ENCODE results near the gene RBBP8NL.

The RBBP8NL gene

DNA sequence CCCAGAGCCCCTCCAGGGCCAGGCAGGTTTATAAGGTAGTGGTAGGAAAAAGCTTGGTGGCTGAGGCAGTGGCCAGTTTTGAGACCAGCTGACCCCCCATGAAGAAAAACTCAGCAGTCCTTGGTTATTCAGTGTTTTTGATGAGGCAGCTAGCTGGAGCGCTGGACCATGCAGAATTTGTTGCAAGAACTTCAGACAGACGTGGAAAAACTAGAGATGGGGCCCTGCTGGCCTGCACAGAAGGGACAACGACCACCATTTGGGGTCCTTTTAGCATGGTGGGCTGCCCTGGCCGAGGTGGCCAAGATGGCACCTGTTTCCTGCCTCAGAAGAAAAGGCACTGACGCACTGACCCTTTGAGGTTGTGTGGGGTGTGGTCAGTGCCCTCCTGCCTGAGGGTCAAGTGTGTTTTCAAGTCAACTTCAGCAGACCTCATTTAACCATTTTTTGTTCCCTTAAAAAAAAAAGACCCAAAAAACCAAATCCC, 37.7 kb downstream of the RBBP8NL start:
- TF ChIP-seq CTCF (IDR thresholded peaks at IDR 0.05; ENCODE audit: borderline replicate concordance, control extremely low read depth, extremely low read depth, insufficient read depth, missing control alignments), result no peak
- in situ Hi-C loops (cut with MboI; ENCODE audit: low sequenced_read_pairs, unreplicated experiment), result loop anchor here (10.0 kb wide), 1 partner anchor 85 kb away; the partner anchor contains the start of gene ADRM1
- no peak for DNase-seq (ENCODE audit: low spot score)

DNA sequence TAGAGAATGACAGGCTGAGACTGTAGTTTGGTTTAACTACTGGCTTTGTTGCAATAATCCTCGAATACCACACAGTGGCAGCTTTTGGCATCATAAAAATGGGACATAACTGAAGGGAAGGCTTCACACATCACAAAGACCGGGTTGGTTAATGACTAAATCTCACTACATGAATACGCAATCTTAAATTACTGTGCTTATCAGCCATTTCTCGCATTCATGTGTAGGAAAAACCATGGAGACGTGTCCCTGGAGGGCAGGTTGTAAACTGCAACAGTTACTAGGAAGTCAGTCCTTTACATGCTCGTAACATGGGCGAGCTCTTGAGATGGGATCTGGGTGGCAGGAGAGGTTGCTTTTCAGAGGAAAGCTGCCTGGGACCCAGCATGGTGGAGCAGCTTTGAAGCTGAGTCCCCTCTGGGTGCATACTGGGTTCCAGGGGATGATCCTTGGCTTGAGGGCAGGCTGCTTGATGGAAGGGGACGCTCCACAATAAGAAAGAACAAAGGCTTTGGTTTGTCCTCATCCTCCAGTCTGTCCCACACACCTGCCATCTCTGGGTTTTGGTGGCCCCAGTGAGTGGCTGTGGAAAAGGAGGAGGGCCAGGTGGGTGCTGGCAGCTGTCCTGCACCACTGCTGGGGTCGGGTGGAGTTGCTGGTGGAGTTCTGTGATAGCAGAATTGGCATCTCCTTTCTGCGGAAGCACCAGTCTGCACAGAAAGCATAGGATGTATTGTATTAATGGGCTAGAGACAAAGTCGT, 38.3 kb downstream of the RBBP8NL start:
- no peak for TF ChIP-seq CTCF (IDR thresholded peaks at IDR 0.05; ENCODE audit: borderline replicate concordance, control extremely low read depth, extremely low read depth, insufficient read depth, missing control alignments)
- in situ Hi-C loops (cut with MboI; ENCODE audit: low sequenced_read_pairs, unreplicated experiment), result loop anchor here (10.0 kb wide), 1 partner anchor 84 kb away; the partner anchor contains the start of gene ADRM1
- DNase-seq (ENCODE audit: low spot score), result no peak

DNA sequence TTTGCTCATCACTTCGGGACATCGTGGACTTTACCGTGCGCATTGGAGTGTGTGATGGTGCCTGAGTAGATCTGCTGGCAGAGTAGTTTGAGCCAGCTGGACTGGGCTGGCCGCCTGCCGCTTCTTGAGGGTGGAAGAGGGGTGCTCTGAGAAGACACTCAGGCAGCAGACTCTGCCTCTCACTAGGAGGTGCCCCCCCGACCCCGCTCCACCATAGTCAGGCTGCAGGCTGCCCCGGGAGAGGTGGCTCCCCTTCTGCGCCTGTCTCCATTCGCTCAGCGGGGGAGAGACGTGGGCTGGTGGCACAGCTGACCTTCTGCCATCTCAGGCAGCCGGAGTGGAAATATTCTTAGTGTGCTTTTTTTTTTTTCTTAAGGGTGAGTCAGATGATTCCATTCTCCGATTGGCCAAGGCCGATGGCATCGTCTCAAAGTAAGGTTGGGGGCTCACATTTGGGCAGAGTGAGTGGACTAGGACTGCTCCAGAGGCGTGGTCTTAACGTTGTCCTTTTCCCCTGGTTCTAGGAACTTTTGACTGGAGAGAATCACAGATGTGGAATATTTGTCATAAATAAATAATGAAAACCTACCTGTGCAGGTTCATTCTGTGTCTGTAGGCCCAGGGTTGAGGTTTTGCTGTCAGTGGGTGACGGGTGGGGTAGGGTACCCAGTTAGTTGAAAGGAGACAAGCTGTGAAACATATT, 39.3 kb downstream of the RBBP8NL start:
- DNase-seq (ENCODE audit: low spot score), result no peak
- no peak for TF ChIP-seq CTCF (IDR thresholded peaks at IDR 0.05; ENCODE audit: borderline replicate concordance, control extremely low read depth, extremely low read depth, insufficient read depth, missing control alignments)
- in situ Hi-C loops (cut with MboI; ENCODE audit: low sequenced_read_pairs, unreplicated experiment), result loop anchor here (10.0 kb wide), 1 partner anchor 83 kb away; the partner anchor contains the start of gene ADRM1

DNA sequence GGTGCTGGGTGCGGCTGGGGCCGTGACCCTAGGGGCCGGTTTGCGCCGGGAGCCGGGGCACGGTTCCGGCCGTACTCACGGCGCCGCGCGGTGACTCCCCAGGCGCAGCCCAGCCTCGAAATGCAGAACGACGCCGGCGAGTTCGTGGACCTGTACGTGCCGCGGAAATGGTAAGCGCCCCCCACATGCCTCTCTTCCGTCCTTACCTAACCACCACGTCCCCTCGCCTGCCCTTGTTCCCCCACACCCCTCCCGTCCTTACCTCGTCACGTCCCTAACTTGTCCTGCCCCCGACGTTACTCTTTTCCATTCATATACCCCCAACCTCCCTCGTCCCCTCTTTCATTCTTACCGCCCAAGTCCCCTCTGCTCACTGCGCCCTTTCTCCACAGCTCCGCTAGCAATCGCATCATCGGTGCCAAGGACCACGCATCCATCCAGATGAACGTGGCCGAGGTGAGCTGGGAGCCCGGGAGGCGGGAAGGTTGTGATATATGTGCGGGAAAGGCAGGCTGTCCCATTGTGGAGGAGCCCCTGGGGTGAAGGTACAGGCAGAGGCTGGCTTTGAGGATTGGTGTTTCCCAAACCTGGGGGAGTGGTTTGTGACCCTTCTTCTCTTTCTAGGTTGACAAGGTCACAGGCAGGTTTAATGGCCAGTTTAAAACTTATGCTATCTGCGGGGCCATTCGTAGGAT, 40.0 kb downstream of the RBBP8NL start:
- DNase-seq (ENCODE audit: low spot score), result no peak
- in situ Hi-C loops (cut with MboI; ENCODE audit: low sequenced_read_pairs, unreplicated experiment), result loop anchor here (10.0 kb wide), 1 partner anchor 83 kb away; the partner anchor contains the start of gene ADRM1
- TF ChIP-seq CTCF (IDR thresholded peaks at IDR 0.05; ENCODE audit: borderline replicate concordance, control extremely low read depth, extremely low read depth, insufficient read depth, missing control alignments), result no peak

DNA sequence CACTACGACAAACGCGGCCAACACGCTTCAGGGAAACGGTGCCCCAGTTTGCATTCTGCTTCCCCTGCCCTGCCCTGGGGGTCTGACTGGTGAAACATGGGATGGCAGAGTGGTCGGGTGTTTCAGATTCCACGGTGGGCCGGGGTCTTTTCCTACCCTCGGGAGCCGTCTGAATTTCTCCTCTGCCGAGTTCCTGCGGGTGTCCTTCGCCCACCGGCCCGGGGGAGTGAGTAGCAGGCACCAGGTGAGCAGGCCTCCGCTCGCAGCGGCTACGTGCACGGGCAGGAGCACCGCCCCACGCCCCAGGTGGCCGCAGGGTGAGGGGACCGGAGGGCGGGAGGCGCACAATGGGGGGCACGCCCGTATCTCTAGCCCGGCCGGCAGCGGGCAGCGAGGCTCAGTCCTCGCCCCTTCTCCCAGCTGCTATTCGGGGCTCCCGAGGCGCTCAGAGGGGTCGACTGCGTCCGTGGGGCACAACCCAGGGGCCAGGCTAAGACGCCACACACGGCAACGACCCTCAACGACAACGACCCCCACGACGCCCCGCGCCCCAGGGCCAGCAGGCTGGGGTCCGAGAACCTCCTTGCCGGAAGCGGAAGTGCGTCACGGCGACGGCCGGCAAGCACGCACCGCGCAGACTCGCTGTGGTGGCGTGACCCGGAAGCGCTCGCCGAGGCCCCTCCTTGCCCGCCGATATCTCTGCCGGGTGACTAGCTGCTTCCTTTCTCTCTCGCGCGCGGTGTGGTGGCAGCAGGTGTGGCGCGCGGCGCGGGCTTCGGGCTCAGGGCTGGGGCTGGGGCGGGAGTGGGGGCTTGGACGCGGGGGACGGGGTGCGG, 40.7 kb downstream of the RBBP8NL start, which contains the start of gene RPS21:
TSS of gene RPS21 (plus strand) at position 721 of the 836 bp plus-strand sequence. CDS start 236 bp downstream, outside the sequence.
- DNase-seq (ENCODE audit: low spot score), result peak; percentile 97
- TF ChIP-seq CTCF (IDR thresholded peaks at IDR 0.05; ENCODE audit: borderline replicate concordance, control extremely low read depth, extremely low read depth, insufficient read depth, missing control alignments), result no peak
- in situ Hi-C loops (cut with MboI; ENCODE audit: low sequenced_read_pairs, unreplicated experiment), result loop anchor here (10.0 kb wide), 1 partner anchor 82 kb away; the partner anchor contains the start of gene ADRM1
